Right lung (tissue), 5 donors: ENCODE measurements around the gene AGMO. TPM values are rescaled to one million over a fixed set of nuclear protein-coding genes. Genes with fewer than 3 reads are reported as not detected.
"Not testable (repeated sequence)": the region's sequence is repeated elsewhere in the genome, so short reads cannot be mapped to it uniquely, and the experiment has no call there.

Source experiments
- DNase-seq, 2 donors: peaks; one replicate each; pipeline ENCODE4 v3.0.0-alpha.2; 2013
- polyA plus RNA-seq, 5 donors: library from polyadenylated mRNA; unstranded; fragments of 120-200 nt; gene quantifications; one replicate each; pipeline versions ENCODE4 v1.2.1 to v1.2.3, GENCODE V29; 2013; ENCODE audit warnings: inconsistent platforms in 1 of 5, low replicate concordance in 1 of 5; ENCODE audit not compliant: insufficient read length in 5 of 5, insufficient read depth in 1 of 5

The AGMO gene
- polyA plus RNA-seq, 5 donors, result 0.36 to 0.79 (median 0.69) TPM

DNA sequence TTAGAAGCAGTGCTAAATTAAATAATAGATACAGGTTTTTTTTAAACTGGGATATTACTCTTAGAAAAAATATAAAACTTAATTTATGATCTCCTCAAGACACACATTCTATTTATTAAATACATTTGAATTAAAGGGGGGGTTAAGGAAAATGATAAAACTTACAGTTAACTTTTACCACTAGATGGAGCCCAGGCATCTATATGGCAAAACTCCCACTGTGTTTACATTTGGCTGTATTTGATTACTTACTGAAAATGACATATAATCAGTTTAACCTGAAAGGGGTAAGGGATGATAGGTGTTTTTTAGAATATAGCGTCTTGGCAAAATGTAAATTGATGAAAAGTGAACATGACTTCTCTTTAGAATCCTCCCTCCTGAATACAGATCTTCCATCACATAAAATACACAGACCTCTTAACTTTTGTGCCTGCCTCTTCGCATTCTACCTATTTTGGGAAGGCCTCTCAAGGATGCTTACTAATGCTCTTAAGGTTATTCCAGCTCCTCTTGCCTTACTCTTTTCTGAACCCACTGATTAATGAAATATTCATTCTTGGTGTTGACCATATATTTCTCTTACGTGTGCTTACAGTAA lies 235.7 kb downstream of the AGMO start:
- peak in 1 of 2 donors; percentile 19 for DNase-seq

DNA sequence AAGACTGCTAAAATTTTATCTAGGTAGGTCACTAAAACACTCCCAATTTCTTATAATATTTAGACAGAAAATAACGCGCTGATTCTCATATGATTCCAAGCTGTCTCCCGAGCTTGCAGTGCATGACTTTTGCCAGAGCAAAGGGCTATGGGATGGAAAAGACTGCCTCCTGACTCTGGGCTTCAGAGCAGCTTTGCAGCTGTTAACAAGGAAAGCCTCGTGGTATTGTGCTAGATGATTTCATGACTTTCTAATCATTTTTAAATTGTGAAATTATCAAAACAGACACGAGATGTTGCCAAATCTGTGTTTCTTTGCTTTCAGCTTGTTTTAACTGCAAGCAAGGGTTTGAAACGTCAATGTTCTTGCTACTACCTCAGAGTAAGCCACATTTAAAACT lies 238.3 kb downstream of the AGMO start:
- peak; percentile 67 to 70 for DNase-seq

DNA sequence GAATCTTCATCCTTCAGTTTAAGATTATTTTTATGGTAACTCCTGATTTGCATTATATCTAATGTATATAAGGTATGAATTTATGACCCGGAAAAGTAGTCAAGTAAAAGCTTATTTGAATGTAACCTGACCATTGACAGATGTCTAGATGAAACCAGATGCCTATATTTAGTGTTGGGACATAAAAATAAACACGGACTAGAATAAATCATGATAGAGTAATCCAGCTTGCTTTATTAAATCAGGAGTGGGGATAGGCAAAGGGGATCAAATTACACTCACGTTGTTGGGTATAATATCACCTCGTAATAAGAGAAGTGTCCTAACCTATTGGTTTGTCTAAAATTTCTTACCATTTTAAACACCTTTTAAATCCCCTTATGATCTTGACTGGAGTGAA lies 244.6 kb downstream of the AGMO start:
- no peak for DNase-seq

DNA sequence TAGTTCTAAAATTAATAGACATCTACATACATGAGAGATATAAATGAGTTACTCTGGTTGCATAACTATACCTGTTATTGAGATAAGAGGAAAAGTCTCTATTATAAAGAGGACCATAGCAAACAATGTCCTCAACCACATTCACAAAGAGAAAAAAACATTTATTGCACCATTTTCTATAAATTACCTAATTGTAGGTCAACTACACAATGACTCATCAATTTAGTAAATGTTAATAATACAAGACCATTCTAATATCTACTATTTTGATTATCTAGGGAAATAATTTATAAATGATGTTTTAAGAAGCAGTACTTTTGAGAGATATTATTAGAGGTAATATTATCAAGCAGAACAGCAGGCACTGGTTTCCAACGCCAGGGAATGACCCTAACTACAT lies 246.1 kb downstream of the AGMO start:
- no peak for DNase-seq

DNA sequence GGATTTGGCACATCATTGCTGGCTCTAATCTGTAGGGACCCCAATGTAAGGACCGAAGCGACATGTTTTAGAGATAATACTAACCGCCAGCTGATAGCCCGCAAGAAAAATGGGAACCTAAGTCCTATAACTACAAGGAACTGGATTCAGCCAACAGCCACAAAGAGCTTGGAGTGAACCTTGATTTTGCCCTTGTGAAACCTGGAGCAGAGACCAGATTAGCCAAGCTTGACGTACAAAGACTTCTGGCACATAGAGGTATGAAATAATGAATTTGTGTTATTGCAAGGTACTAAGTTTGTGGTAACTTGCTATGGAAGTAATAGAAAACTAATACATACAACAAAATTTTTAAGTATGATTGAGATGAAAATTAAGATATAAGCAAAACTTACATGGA lies 246.9 kb downstream of the AGMO start:
- no peak for DNase-seq

DNA sequence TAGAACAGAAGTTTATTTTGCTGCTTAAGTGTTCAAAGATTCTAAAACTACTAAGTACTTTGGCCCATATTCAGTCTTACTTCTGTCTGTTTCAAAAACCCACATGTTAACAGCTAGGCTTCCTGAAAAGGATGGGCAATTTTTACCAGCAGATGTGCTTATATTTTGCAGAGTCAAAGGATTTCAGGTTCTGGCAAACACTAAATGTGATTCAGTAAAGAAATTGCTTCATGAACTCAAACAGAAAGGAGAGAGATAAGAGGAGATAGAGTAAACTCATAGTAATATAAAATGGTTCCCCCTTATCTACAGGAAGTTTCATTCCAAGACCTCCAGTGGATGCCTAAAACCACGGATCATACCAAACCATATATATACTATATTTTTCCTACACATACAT lies 248.5 kb downstream of the AGMO start:
- no peak for DNase-seq

DNA sequence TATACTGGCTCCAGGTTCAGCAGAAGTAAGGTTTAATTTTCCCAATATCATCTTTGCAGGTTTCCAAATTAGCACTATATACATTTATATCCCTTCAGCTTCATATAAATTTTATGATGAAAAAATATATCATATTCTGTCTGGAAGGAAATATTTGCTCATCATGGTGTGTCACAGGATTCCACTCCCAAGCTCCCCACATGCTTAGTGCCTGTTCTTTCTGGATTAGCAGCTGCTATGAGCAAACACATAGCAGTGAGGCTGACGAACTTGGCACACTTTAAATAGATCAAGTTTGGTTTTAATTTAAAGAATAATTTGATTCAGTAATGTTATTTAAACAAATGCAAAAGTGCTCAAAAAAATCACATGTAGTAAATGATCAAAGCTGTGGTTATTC lies 251.9 kb downstream of the AGMO start:
- no peak for DNase-seq

DNA sequence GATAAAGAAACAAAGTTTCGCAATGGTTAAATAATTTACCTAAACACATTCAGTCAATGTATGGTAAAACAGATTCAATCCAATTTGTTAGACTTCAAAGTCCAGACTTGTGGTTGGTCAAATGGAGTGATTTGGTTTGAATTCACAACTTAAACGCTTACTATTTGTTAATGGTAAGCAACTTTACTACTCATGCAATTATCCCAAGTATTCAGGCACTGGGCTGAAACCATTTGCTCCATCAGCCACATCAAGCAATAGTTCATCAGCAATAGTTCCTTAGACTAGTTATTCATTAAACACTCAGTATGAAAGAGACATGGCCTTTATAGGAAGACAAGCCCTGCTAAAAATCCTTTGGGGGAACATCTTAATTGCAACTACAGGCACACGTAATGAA lies 253.0 kb downstream of the AGMO start:
- DNase-seq, result no peak

DNA sequence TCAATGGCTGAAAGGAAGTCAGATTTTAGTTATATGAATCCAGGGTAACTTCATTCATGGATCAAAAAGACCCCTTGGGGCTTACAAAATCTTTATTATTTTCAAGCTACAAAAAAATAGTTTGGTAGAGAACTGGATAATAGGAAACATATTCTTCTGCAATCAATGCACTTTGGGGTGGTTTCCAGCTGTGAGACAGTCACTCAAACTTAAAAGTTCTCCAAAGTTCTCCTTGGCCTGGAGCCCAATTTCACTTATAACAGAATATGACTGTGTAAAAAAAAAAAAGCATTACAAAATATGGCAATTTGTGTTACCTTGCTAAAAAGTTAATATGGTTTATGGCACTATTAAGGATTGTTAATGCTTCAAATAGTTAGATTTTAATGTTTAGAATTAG lies 255.5 kb downstream of the AGMO start:
- no peak for DNase-seq

DNA sequence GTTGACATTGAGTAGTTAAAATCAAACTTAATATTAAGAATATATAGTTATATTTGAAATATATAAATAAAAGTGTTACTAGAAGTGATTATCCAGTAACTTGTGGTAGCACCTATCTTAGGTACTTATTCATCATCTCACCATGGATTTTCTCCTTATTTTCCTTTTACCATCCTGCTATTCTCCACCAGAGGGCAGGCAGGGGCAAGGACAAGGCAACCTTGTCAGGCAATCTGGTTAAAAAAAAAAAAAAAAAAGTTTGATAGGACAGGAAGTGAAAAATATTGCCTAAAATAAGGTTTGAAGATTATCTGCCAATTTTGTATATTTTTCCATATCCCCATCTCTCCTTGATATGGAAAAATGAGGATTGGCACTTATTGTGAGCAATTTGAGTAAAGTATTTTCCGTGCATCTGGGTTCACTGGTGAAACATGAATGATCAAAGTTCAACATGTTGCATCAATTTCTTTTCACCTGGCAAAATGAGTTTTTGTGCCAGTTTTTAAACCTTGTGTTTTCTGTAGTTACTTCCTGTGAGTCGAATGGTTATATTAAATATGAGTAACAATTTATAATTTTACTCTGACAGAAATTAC lies 256.7 kb downstream of the AGMO start:
- peak in 1 of 2 donors; percentile 27 for DNase-seq

DNA sequence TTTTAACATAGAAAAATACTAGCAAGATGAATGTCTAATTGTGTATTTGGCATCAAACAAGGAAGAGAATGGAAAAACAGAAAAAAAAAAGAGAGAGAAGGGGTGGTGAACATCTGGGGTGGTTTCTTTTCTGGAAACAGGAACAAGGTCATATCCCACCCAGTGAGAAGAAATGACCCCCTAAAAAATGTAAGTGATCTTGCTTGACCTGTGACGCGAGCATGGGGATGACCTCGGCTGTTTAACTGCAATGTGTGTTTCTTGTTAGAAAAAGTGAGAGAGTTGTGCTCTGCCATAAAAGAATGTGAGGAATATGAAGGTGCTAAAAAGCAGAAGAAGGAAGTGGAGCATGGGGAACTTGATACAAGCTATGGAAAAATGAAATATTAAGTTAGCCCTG lies 258.5 kb downstream of the AGMO start:
- DNase-seq, result no peak

DNA sequence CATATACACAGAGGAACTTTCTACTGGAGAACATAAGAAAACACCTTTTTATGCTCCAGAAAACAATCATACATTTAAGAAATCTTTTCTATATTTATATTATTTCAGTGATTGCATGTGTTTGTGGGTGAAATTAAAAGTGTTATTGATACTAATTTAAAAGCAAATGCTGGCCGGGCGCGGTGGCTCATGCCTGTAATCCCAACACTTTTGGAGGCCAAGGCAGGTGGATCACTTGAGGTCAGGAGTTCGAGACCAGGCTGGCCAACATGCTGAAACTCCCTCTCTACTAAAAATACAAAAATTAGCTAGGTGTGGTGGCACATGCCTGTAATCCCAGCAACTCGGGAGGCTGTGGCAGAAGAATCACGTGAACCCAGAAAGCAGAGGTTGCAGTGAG lies 260.8 kb downstream of the AGMO start:
- DNase-seq, result not testable (repeated sequence)

DNA sequence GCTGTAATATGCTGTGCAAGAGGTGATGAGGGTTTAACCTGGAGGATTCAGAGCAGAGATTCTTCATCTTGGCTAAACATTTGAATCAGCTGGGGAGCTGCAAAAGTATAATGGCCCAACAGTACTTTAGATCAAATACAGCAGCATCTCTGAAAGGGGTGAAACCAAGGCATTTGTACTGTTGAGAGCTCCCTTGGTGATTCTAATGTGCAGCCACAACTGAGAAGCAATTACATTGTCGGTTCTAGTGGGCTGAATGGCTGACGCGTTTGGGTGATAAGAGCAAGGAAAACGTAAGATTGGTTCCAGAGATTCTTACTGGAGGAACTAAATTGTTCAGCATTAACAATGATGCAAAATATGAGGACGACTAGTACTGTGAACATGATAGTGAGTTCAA lies 269.7 kb downstream of the AGMO start:
- DNase-seq, result no peak

DNA sequence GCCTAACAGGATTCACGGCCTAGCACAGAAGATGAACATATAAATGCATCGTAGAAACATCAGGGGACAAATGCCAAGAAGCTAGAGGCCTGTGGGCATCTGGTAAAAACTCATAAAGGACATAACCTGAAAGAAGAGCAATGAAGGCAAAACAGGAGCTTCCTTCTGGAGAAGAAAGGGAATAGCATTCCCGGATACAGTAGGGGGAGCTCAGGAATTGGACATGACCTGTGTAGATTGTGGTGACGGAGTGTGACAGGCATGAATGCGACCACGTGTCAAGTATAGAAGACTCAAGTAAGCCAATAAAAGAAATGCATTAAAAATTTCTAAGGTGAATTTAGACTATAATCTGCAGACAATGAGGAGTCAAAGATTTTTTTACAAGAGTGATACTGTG lies 270.1 kb downstream of the AGMO start:
- DNase-seq, result no peak

DNA sequence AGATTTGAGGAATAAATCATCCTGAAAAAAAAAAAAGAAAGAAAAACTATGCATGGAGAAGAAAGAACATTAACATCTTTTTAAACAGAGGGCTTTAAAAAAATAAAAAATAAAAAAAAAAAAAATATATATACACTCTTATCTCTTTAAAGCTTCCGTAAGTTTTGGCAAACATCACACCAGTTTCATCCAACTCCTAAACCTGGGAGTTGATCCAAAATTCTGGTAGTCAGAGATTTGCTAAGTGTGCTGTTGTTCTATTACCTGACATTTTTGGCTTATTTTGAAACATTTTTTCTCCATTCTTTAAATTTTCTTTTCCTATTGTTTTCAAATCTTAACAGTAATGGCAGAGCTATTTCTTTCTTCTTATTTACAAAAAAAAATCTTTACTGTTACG lies 273.1 kb downstream of the AGMO start:
- DNase-seq, result peak; percentile 31 to 38

DNA sequence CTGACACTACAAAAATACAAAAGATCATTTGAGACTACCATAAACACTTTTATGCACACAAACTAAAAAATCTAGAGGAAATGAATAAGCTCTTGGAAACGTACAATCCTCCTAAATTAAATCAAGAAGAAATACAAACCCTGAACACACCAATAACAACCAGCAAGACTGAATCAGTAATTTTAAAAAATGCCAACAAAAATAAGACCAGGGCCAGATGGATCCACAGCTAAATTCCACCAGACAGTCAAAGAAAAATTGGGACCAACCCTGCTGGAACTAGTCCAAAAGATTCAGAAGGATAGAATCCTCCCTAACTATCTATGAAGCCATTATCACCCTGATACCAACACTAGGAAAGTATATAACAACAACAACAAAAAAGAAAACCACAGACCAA lies 277.4 kb downstream of the AGMO start:
- no peak for DNase-seq

DNA sequence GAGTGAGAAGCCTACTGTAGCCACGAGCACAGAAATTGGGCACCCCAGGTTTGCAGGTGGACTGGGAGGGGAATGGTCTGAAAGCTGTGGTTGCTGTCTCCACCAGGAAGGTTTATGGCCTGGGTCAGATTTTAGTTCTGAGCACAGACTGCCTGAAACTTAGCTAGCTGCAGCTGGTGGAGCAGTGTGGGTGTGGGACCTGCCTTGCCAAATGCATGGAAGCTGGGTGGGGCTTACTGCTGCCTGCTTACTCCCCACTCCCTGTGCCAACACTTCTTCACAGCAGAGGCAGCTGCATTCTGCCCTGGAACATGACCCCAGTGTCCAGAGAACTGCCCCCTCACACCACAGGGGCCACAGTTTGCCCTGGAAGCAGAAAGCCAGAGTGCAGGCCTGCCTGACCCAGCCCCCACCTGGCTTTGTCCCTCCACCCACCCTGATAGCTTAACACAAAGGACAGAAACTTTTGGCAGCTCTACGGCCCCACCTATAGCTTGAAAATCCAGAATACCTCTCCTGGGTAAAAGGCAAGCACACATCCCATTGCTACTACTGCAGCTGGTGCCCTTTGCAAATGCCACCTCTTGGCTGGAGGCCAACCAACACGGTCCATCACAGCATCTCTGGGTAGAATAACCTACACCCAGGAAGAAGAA lies 281.6 kb downstream of the AGMO start:
- no peak for DNase-seq

DNA sequence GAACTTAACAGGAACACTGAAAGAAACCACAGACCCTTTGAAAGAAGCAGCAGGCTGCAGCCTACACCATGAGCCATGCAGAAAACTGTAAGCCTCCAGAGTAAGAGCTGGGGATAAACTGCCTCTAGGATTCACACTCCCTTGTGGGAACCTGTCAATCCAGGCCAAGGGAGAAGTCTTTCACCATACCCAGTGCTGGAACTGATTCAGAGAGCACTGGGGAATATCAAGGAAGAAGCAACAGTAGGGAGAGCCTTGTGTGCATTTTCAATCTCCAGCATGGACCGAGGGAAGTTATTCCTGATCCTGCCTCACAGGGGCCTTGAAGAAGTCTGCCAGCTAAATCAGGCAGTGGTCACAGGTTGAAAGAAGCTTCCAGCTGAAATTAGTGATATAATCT lies 282.2 kb downstream of the AGMO start:
- no peak for DNase-seq

DNA sequence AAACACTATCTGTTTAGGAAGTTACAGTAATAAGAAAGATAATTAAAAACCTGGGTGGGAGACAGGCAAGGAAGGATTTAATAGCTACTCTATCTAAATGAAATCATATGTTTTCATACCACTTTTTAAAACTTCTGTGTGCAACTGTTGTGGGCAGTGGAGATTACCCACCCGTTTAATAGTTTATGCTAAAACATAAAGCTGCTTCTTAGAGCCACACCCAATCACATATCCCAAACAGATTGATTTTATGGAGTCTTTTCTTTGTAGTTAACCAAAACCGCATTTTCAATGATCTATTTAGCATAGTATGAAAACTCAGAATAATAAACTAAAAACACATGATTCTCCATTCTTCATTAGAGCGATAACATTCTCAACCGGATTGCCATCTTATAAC lies 304.1 kb downstream of the AGMO start:
- DNase-seq, result no peak

DNA sequence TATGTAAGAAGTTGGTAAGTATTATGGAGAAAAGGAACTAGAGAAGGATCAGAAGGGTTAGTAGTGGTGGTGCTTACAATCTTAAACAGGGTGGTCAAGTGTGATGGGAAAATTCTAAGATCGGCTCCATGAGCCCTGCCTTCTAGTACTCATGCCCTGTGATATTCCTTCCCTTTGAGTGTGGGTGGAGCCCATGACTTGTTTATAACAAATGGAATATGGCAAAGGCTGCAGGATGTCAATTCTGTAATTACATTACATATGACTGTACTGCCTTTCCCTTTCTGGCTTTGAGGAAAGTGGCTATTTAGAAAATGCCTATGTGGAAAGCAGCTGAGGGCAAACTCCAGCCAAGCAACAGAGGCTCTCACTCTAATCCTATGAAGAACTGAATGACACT lies 309.6 kb downstream of the AGMO start:
- no peak for DNase-seq

DNA sequence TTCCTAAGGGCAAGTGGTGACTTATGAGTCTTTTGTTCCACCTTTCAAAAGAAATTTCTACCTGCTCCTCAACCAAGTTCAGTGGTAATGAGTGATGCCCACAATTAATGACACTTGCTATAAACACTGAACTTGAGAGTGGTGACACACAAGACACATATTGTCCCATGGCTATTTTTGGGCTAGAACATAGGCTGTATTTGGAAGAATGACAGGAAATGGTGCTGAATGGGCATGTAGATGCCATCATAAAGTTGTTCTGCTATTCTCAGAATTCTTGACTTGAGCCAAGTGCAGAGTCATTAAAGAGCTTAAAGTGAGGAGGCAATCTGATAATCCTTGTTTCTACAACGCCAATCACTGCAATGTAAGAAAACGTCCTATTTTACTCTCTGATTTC lies 313.3 kb downstream of the AGMO start:
- DNase-seq, result no peak

DNA sequence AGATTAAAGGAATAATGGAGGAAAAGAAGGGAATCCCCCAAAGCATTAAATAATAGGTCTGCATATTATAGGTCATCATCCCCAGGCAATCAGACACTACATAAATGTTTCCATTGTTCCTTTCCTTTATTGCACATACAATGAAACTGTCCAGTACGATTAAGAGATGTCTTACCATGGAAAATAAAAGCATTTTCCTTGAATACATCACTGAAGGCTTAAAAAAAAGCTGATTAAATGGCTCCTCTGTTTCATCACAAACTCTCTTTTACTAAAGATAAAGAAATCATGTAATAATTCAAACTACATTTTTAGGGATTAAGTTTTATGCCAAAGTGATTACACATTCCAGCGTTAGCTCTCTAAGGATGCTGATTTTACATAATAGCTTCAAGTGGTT lies 316.0 kb downstream of the AGMO start:
- DNase-seq, result no peak

DNA sequence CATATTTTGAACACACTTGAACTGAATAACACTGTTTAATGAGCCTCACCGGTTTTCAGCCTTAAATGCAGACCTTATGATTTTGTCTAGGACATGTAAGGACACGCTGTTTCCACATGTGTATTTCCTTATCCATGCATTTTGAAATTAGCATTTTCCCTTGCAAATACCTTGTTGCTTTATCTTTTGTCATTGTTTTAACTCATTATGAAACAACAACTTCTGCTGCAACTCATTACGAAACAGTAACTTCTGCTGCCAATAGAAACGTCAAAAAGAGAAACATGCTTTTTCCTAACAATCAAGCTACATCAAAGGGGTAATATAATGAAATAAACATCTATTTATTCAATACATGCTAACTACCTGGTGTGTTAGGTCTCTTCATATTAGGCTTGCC lies 322.0 kb downstream of the AGMO start:
- DNase-seq, result no peak

DNA sequence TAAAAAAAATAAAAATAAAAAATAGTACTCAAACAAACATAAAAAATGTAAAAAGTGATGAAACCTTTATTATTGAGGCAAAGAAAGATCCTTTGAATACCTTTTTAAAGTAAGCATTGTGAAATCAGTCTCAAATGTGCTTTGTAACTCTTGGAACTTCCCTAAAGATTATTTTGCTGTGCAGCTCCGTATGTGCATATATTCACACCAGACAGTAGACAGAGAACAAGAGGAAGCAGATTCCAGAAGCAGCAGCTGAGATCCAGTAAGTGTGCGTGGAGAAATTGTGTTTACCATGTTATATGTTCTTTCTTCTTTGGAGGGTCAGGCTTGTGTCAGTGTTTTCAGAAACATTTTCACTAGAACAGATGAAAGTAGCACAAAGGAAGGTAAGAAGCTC lies 324.9 kb downstream of the AGMO start:
- no peak for DNase-seq
